Ecto neural progenitor cell (in vitro differentiated cells): ENCODE data around the gene PPM1D.
"Not testable (repeated sequence)": the region's sequence is repeated elsewhere in the genome, so short reads cannot be mapped to it uniquely, and the experiment has no call there.

Experiments used
- DNase-seq: peaks from one replicate; pipeline ENCODE4 v3.0.0-alpha.2; 2018; ENCODE audit warnings: low spot score

Gene PPM1D

DNA sequence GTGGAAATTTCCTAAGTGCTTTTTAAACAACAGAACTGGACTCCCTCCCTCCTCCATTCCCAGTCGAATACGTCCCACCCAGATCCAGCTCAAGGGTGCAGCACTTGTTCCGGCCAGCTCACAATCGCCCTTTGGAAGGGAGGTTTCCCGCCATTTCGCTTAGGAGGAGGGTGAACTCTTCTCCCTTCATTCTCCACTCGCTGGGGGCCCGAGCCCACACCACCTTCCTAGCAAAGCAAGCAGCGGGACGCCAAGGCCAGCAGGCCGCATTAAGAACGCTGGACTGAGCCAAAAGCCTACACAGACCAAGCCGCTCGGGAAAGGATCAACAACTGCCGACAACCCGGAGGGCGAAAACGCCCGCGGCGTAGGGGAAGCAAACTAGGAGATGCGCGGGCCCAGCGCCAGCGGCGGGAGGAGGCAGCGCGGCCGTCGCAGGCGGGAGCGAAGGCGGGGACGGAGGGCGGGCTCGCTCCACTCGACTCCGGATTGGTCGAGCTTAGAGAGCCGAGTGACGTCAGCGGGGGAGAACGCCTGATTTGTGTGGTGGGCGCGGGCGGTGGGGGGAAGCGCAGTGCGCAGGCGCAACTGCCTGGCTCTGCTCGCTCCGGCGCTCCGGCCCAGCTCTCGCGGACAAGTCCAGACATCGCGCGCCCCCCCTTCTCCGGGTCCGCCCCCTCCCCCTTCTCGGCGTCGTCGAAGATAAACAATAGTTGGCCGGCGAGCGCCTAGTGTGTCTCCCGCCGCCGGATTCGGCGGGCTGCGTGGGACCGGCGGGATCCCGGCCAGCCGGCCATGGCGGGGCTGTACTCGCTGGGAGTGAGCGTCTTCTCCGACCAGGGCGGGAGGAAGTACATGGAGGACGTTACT is at the start of gene PPM1D:
PPM1D (plus strand) TSS at position 574 of the 870 bp plus-strand sequence; CDS start at position 796, 222 bp downstream.
- peak; percentile 100 for DNase-seq

DNA sequence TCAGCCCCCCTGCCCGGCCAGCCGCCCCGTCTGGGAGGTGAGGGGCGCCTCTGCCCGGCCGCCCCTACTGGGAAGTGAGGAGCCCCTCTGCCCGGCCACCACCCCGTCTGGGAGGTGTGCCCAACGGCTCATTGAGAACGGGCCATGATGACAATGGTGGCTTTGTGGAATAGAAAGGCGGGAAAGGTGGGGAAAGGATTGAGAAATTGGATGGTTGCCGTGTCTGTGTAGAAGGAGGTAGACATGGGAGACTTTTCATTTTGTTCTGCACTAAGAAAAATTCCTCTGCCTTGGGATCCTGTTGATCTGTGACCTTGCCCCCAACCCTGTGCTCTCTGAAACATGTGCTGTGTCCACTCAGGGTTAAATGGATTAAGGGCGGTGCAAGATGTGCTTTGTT is 47.7 kb upstream of the PPM1D start:
- not testable (repeated sequence) for DNase-seq

DNA sequence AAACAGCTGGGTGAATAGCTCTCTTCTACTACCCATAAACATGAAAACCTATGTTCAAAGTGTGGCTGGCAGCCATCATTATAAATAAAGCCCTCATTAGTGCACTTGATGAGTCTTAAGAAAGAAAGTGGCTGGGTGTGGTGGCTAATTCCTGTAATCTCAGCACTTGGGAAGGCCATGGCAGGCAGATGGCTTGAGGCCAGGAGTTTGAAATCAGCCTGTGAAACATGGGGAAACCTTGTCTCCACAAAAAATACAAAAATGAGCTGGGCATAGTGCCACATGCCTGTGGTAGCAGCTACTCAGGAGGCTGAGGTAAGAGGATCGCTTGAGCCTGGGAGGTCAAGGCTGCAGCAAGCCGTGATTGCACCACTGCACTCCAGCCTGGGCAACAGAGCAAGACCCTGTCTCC is 45.6 kb upstream of the PPM1D start:
- no peak for DNase-seq

DNA sequence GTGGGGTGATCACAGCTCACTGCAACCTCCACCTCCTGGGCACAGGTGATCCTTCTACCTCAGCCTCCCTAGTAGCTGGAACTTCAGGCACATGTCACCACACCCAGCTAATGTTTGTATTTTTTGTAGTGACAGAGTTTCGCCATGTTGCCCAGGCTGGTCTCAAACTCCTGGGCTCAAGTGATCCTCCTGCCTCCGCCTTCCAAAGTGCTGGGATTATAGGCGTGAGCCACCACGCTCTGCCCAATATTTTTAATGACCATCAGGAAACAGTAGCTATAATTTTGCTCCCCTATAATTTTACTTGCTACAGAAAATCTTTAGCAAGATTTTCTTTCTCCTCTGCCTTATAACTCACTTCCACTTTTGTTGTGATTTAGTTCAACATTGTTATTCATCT is 44.2 kb upstream of the PPM1D start:
- no peak for DNase-seq

DNA sequence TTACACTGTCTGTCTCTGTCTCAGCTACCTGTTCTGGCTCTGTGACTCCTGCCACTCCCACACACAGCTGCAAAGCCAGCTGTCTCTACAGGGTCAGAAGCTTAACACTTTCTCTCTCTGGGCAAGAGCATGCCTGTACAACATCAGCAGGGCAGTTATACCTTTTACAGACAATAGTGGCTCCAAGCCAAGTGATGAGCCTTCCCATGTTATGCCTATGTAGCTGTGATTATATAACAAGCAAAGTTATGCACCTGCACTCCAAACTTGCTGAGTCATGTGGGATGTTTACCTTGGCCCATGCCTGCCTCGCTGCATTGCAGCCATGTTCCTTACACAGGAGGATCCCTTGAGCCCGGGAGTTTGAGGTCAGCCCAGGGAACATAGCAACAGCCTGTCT is 42.2 kb upstream of the PPM1D start:
- DNase-seq = no peak

DNA sequence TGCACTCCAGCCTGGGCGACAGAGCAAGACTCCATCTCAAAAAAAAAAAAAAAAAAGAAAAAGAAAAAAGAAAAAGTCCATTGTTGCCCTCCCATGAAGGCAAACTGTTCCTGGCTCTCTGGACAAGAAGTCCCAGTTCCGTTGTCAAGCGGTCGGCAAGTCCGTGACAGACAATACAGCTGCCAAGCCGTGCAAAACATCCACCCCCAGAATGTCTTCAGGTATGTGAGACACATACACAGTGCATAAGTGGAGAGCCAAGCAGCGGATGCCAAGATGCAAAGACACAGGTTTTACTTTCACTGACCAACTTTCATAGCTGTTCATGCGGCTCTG is 40.4 kb upstream of the PPM1D start:
- DNase-seq = no peak

DNA sequence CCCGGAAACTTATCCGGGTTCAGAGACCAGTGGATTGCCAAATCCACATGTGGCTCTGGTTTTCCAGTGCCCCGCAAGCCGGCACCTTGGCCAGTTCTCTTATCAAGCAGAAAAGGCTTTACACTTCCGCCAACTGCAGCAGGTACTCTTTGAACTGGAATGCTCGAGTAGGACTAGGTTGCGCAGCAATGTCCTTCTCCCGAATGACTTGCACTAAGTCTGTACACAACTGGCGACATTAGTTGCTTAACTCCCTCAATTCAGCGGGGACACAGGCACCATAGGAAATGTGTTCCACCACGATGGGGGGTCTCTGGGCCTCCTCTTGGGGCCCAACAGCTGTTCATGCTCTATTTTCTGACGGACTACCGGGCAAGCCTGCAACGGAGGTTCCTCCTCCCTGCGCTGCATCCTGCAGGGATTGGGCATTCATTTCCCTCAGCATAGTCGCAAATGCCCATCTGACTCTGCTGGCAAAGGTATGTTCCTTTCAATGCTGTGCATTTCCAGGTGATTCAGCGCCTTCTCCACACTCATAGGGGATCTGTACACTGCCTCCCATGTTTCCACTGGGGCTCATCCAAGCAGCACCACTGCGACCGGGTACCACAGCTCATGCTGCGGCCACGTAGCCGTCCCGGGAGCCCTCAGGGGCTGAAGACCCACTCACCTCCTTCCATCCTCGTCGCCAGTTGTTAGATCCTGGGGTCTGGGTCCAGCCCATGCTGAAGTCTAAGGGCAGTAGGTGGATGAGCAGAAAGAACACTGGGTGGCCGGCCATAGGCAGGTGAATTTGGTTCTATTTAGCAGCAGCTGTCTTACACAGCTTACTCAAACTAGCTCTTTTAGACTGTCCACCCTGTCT is 39.8 kb upstream of the PPM1D start:
- no peak for DNase-seq

DNA sequence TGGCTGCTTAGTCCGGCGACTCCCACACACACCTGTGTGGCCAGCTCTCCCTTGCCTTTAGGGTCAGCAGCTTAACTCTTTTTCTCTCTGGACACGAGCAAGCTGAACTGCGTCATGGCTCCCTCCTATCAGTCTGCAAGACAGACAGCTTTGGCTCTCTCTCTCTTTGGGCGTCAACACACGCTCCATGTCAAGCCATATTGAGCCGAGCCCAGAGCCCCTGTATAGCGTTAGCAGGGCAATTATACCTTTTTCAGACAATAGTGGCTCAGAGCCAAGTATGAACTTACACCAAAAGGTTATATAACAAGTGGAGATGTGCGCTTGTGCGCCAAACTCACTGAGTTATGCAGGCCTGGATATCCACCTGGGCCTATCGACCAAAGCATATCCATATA is 39.1 kb upstream of the PPM1D start:
- DNase-seq = no peak

DNA sequence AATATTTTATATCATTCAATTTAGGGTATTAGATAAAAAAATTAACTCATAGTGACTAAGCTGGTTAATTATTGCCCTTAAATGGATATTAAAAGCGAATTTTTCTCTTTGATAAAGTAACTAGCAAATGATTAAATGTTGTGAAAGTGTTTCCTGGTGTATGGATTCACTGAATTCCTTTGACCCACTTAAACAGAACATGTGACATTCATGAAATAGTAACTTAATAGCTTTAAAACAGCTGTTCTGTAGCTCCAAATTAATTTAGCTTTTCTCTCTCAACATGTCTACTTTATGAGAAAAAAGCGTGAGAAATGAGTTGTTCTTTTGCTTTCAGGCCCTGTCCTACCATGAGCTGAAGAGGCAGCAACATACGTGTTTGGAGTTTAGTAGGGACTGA is 37.6 kb upstream of the PPM1D start:
- DNase-seq = no peak

DNA sequence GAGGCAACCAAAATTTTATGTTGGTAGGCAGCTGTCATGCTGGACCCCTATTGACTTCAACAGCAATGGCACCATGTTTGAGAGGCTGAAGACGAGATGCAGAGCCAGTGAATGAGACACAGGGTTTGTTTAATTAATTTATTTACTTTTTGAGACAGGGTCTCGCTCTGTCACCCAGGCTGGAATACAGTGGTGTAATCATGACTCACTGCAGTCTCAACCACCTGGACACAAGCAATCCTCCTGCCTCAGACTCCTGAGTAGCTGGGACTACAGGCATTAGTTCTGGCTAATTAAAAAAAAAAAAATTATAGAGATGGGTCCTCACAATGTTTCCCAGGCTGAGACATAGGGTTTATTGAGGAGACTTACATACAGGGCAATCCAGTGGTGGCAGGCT is 36.2 kb upstream of the PPM1D start:
- DNase-seq = no peak

DNA sequence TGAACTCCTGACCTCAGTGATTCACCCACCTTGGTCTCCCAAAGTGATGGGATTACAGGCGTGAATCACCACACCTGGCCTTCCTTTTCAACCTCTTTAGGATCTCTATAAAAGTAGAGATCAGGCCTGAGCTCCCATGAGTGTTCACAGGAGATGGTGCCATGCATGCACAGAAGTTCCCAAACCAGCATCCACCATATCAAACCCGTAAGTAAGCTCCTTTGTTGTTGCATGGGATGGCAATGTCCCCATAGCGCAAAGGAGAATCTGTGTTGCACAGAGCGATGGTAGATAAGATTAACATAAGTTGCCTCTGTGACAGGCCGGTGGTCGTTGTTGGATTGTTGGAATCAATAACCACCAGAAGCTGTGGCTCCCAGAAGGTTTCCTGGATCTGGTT is 34.8 kb upstream of the PPM1D start:
- DNase-seq = no peak

DNA sequence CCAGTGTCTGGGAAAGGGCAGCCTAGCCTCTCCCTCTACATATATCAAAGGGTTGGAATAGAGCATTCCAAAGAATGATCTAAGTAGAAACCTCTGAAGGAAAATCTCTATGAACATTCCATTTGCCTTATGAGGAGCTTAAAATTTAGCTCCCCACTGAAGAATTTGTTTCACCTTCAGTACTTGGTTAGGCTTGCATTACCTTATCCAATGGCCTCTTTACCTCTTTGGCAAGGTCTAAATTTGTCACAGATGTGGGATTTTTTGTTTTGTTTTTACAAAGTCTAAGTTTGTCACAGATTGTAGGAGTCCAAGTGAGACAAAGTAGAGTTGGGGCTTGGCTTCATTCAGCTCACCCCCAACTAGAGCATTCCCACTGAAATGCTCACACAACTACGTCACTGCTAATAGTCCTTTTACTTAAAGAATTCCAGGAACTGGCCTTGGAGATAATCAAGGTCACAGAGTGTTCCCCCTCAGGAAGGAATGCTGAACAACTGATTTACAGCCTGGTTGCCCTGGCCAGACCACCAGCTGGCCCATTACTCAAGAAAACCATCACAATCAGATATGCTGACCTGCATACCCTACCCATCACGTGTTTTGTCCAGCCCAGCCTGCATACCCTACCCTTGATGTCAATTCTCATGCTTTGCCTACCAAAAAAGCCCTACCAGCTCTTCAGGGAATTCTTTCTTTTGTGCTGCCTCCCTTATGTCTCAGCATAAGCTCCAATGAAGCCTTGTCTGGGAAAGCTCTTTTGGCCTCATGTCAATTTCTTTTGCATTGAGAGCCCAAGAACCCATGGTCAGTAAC is 26.5 kb upstream of the PPM1D start:
- DNase-seq = no peak

DNA sequence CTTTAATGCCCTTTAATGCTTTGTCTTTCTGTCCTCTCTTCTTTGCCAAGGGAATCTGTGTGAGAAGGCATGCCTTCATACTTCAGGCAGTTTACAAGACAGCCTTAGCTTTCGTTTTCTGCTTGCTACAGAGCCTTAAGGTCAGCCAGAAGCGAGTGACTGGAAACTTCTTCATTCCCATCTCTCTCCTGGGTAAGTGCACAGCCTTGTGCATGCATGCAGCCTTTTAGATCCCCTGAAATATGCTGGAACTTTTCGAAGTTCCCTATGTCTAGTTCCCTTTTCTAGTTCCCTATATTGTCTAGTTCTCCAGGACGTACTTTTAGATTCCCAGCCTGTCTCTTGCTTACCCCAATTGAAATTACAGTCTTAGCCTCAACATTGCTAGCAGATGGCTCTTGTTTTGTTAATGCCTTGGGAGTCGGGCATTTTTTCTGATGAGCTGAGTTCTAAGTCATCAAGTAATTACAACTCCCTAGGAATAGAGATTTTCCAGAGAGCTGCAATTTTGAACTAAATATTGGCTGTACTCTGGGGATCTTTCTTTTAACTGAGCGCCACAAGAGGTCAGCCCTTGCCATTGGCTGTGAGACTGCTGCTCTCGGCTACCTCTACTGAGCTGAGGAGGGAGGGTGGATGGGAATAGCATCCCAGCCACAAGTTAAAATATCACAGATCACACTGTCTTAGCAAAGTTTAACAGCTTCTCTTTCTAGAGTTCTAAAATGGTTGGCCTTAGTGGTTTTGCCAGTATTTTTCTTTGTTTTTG is 22.7 kb upstream of the PPM1D start:
- no peak for DNase-seq

DNA sequence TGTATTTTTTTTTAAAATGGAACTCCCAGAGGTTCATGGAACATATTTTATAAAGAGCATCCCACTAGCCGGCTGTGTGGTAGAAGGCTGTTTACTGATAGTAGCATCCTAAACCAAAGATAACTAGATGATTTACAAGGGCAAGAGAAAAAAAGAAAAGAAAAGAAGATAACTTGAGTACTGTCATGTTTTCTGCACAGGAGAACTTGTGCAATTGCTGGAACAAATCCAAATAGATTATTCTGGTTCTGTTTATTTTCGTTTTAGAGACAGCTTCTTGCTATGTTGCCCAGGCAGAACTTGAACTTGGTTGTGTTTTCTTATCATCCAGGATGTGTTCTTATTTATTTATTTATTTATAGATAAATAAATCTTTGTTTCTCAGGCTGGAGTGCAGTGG is 20.9 kb upstream of the PPM1D start:
- DNase-seq = no peak

DNA sequence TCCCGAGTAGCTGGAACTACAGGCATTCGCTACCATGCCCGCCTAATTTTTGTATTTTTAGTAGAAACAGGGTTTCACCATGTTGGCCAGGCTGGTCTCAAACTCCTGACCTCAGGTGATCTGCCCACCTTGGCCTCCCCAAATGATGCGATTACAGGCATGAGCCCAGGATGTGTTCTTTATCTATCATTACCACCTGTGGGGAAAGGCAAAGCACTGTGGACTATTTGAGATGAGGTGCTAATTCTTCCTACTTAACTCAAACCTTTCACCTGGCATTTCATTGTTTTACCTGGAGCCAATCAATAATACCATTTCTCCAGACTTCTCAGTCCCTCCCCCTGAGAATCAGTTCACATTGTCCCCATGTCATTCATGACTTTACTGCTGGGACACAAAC is 20.4 kb upstream of the PPM1D start:
- no peak for DNase-seq

DNA sequence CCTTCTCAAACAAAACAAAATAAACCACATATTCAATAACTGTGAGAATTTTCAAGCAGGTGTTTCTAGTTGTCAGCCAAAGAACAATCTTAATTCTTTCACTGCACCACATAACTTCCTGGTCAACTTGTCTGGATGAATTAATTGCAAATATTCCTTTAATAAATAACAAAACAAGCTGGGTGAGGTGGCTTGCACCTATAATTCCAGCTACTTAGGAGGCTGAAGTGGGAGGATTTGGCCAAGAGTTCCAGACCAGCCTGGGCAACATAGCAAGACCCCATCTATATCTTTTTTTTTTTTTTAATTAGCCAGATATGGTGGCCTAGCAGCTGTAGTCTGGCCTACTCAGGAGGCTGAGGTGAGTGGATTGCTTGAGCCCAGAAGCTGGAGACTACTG is 17.0 kb upstream of the PPM1D start:
- no peak for DNase-seq

DNA sequence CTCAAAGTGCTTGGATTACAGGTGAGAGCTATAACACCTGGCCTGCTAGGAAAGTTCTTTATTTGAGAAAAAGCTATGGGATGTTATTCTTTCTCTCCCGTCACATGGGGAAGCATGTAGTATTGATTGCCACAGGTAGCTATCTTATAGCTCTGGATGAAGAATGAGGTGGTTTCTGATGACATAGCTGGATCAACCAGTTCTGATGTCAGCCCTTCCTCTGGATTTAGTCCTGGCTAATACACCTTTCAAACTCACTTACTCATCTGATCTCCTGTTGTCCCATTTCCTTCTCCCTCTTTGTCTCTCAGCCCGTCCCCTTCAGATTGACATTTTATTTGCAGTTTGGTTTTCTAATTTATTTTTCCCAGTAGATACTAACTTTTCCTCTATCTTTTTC is 14.1 kb upstream of the PPM1D start:
- DNase-seq = no peak

DNA sequence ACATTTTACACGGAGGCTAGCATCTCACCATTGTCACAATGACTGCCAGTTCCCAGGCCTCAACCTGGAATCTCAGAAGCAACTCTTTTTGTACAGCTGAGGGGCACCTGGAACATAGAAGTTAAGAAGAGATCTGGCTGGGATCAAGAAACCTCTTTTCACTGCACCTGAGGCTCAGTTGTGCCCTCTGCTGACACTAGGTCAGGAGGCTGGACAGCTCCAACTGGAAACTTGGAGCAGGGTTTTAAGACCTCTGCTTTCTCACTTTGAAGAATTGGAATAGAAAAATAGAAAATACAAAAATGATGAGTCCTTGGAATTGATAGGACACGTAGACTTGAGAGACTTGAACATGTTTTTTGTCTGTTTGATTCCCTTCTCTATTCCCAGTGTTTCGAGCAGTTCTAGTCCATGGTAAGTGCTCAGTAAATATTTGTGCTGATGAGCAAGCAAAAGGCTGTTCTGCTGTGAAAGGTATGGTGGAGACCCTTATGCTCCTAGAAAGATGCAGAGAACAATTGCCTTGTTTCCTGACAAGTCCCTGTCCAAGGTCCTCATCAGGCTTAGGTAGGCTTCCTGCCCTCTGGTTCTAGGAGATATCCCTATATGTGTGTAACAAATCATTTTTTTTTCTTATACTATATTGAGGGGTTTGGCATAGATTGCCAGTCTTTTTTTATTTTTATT is 13.6 kb upstream of the PPM1D start:
- DNase-seq = no peak

DNA sequence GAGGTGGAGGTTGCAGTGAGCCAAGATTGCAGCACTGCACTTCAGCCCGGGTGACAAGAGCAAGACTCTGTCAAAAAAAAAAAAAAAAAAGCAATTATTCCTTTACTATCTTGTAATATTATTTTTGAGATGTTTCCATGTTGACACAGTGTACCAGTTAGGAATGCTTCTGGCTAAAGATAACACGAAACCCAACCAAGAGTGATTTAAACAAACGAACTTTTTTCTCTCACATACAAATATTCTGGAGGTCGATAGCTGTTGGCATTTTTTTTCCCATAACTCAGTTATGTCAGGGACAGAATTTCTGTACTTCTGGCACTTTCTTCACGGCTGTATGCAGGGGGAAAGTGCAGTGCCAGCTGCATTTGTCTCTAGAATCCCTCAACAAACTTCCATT is 9.9 kb upstream of the PPM1D start:
- DNase-seq = no peak

DNA sequence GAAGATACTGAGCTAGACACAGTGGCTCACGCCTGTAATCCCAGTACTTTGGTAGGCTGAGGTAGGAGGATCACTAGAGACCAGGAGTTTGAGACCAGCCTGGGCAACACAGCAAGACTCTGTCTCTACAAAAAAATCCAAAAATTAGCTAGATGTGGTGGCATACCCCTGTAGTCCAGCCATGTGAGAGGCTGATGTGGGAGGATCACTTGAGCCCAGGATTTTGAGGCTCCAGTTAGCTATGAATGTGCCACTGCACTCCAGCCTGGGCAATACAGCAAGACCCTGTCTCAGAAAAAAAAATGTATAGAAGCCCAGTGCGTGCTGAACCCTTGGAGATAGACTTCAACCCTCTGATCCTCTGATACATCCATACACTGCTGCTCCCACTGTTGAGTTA is 7.2 kb upstream of the PPM1D start:
- no peak for DNase-seq

DNA sequence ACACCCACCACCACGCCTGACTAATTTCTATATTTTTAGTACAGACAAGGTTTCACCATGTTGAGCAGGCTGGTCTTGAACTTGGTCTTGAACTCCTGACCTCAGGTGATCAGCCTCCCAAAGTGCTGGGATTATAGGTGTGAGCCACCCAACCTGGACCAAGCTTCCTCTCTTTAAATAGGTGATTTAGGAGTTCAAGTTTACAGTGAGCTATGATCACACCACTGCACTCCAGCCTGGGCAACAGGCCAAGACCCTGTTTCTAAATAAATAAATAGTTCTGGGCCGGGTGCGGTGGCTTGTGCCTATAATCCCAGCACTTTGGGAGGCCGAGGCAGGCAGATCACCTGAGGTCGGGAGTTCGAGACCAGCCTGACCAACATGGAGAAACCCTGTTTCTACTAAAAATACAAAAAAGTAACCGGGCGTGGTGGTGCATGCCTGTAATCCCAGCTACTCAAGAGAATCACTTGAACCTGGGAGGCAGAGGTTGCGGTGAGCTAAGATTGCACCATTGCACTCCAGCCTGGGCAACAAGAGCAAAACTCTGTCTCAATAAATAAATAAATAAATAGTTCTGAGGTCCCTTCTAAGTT is 6.5 kb upstream of the PPM1D start:
- not testable (repeated sequence) for DNase-seq
